Rectal smooth muscle tissue (tissue), 1 donor: Measurements from ENCODE around the gene ANG.
A peak's percentile ranks its signal among the peaks of the same experiment; 100 is the strongest.

Experiments
- H3K27ac ChIP-seq: one replicate; pipeline ENCODE4 v1.7.0; 2013; ENCODE audit warnings: low read depth, low read length, inconsistent platforms
- H3K27me3 ChIP-seq: one replicate; pipeline ENCODE4 v1.7.0; 2013; ENCODE audit warnings: low read length; ENCODE audit not compliant: control insufficient read depth, insufficient read depth
- H3K36me3 ChIP-seq: one replicate; pipeline ENCODE4 v1.7.0; 2013; ENCODE audit warnings: low read length; ENCODE audit not compliant: control insufficient read depth, insufficient read depth
- H3K4me1 ChIP-seq: one replicate; pipeline ENCODE4 v1.7.0; 2013; ENCODE audit warnings: low read length; ENCODE audit not compliant: control insufficient read depth, insufficient read depth
- H3K4me3 ChIP-seq: one replicate; pipeline ENCODE4 v1.7.0; 2013; ENCODE audit warnings: low read length
- H3K9ac ChIP-seq: one replicate; pipeline ENCODE4 v1.7.0; 2013; ENCODE audit warnings: low read length

Gene ANG

GRCh38 chr14:20681348-20682126 is 7.0 kb upstream of the ANG start:
- H3K27ac ChIP-seq, result peak overlapping the region; percentile 99
- H3K4me3 ChIP-seq, result peak overlapping the region; percentile 91
- peaks cover 7% of the 10 kb centered on the region for H3K4me1 ChIP-seq
- H3K36me3 ChIP-seq, result no peaks in the 10 kb centered on the region
- peak overlapping the region; percentile 68 for H3K9ac ChIP-seq
- no peaks in the 10 kb centered on the region for H3K27me3 ChIP-seq

- H3K27me3 ChIP-seq, result no peaks in the 10 kb centered on the region
- H3K36me3 ChIP-seq, result no peaks in the 10 kb centered on the region
- peak overlapping the region; percentile 68 for H3K9ac ChIP-seq
- H3K4me1 ChIP-seq, result peaks cover 7% of the 10 kb centered on the region
- peak overlapping the region; percentile 91 for H3K4me3 ChIP-seq
- H3K27ac ChIP-seq, result peak overlapping the region; percentile 99
Measured at GRCh38 chr14:20682127-20682434, 6.5 kb upstream of the ANG start.

- peaks cover 7% of the 10 kb centered on the region for H3K4me1 ChIP-seq
- H3K9ac ChIP-seq, result peak overlapping the region; percentile 99
- no peaks in the 10 kb centered on the region for H3K27me3 ChIP-seq
- no peaks in the 10 kb centered on the region for H3K36me3 ChIP-seq
- peak overlapping the region; percentile 99 for H3K27ac ChIP-seq
- H3K4me3 ChIP-seq, result peak overlapping the region; percentile 91
Measured at GRCh38 chr14:20682435-20683124, 6.0 kb upstream of the ANG start.

GRCh38 chr14:20683125-20683890 is 5.3 kb upstream of the ANG start:
- H3K27me3 ChIP-seq, result no peaks in the 10 kb centered on the region
- peak overlapping the region; percentile 91 for H3K4me3 ChIP-seq
- H3K27ac ChIP-seq, result peak overlapping the region; percentile 99
- peaks cover 7% of the 10 kb centered on the region for H3K4me1 ChIP-seq
- peak overlapping the region; percentile 99 for H3K9ac ChIP-seq
- no peaks in the 10 kb centered on the region for H3K36me3 ChIP-seq

- peaks cover 7% of the 10 kb centered on the region for H3K4me1 ChIP-seq
- H3K27me3 ChIP-seq, result no peaks in the 10 kb centered on the region
- peak within 1 kb of the TSS; percentile 91 for H3K4me3 ChIP-seq
- no peaks in the 10 kb centered on the region for H3K36me3 ChIP-seq
- H3K9ac ChIP-seq, result peak within 1 kb of the TSS; percentile 99
- peak within 1 kb of the TSS; percentile 99 for H3K27ac ChIP-seq
Measured at GRCh38 chr14:20683891-20684661, 4.5 kb upstream of the ANG start, which contains the start of gene RNASE4. TSS of gene RNASE4 (plus strand) at chr14:20684560. CDS start at chr14:20699372, 14,812 bp downstream.

GRCh38 chr14:20684662-20685456 is 3.7 kb upstream of the ANG start:
- H3K4me1 ChIP-seq, result peaks cover 7% of the 10 kb centered on the region
- H3K9ac ChIP-seq, result peak overlapping the region; percentile 74
- peak overlapping the region; percentile 99 for H3K27ac ChIP-seq
- peak overlapping the region; percentile 91 for H3K4me3 ChIP-seq
- no peaks in the 10 kb centered on the region for H3K27me3 ChIP-seq
- H3K36me3 ChIP-seq, result no peaks in the 10 kb centered on the region

- Histone ChIP-seq H3K9ac (no peak overlapping the region), H3K4me3 (peak overlapping the region; percentile 12), H3K36me3 (no peaks in the 10 kb centered on the region), H3K4me1 (no peaks in the 10 kb centered on the region), H3K27ac (no peak overlapping the region), H3K27me3 (no peaks in the 10 kb centered on the region)
Measured at GRCh38 chr14:20686386-20687143, 2.0 kb upstream of the ANG start.

GRCh38 chr14:20687362-20688166 is 1.0 kb upstream of the ANG start:
- no peak overlapping the region for H3K9ac ChIP-seq
- H3K27me3 ChIP-seq, result no peaks in the 10 kb centered on the region
- H3K36me3 ChIP-seq, result no peaks in the 10 kb centered on the region
- no peaks in the 10 kb centered on the region for H3K4me1 ChIP-seq
- no peak overlapping the region for H3K27ac ChIP-seq
- no peak overlapping the region for H3K4me3 ChIP-seq

- H3K9ac ChIP-seq, result no peak overlapping the region
- H3K27me3 ChIP-seq, result no peaks in the 10 kb centered on the region
- H3K4me1 ChIP-seq, result no peaks in the 10 kb centered on the region
- no peak overlapping the region for H3K4me3 ChIP-seq
- no peak overlapping the region for H3K27ac ChIP-seq
- H3K36me3 ChIP-seq, result peaks cover 4% of the 10 kb centered on the region
Measured at GRCh38 chr14:20690848-20691640, 2.5 kb downstream of the ANG start.
